ENCODE measurements around the gene WWOX.

Gene WWOX

GRCh38 chr16:79173919-79174318, 1074.5 kb downstream of the WWOX start:
- no peak for DNase-seq

- no peak for DNase-seq
Observed at GRCh38 chr16:79175286-79176057, 1076.0 kb downstream of the WWOX start.

- DNase-seq: no peak
Observed at GRCh38 chr16:79177018-79177417, 1077.6 kb downstream of the WWOX start.

GRCh38 chr16:79181419-79181818, 1082.0 kb downstream of the WWOX start:
- DNase-seq: no peak

GRCh38 chr16:79182616-79183015, 1083.2 kb downstream of the WWOX start:
- DNase-seq: no peak

GRCh38 chr16:79183571-79183970, 1084.1 kb downstream of the WWOX start:
- no peak for DNase-seq

- DNase-seq: no peak
Observed at GRCh38 chr16:79184464-79185030, 1085.1 kb downstream of the WWOX start.

GRCh38 chr16:79185711-79186110, 1086.3 kb downstream of the WWOX start:
- no peak for DNase-seq

- no peak for DNase-seq
Observed at GRCh38 chr16:79186196-79186595, 1086.7 kb downstream of the WWOX start.

GRCh38 chr16:79188115-79188738, 1088.8 kb downstream of the WWOX start:
- DNase-seq: no peak

- no peak for DNase-seq
Observed at GRCh38 chr16:79188739-79189122, 1089.3 kb downstream of the WWOX start.

GRCh38 chr16:79190542-79190941, 1091.1 kb downstream of the WWOX start:
- DNase-seq: no peak

- DNase-seq: no peak
Observed at GRCh38 chr16:79191933-79192332, 1092.5 kb downstream of the WWOX start.

GRCh38 chr16:79192904-79193303, 1093.5 kb downstream of the WWOX start:
- DNase-seq: no peak

GRCh38 chr16:79194291-79194690, 1094.8 kb downstream of the WWOX start:
- DNase-seq: no peak

GRCh38 chr16:79195938-79196337, 1096.5 kb downstream of the WWOX start:
- no peak for DNase-seq

GRCh38 chr16:79201436-79201835, 1102.0 kb downstream of the WWOX start:
- DNase-seq: no peak

GRCh38 chr16:79202977-79203376, 1103.5 kb downstream of the WWOX start:
- DNase-seq: no peak

- DNase-seq: no peak
Observed at GRCh38 chr16:79204486-79204885, 1105.0 kb downstream of the WWOX start.

GRCh38 chr16:79206889-79207288, 1107.4 kb downstream of the WWOX start:
- no peak for DNase-seq

GRCh38 chr16:79209308-79209707, 1109.9 kb downstream of the WWOX start:
- no peak for DNase-seq

- DNase-seq: no peak
Observed at GRCh38 chr16:79210607-79211006, 1111.2 kb downstream of the WWOX start.

- DNase-seq: no peak
Observed at GRCh38 chr16:79211586-79211985, 1112.1 kb downstream of the WWOX start.

GRCh38 chr16:79212114-79212791, 1112.8 kb downstream of the WWOX start:
- no peak for DNase-seq
